T-helper 1 cell treated with Interleukin-12 subunit alpha and Interleukin-12 subunit beta and Interleukin-4 antibody, amounts not matched to agents 30 ng/mL and 1 ng/mL, for 36 hours (primary cell): ENCODE results near the gene GLTP. TPM values are rescaled to one million over a fixed set of nuclear protein-coding genes. Genes with fewer than 3 reads are reported as not detected.

ENCODE experiments used
- intact Hi-C: fragments of 100-400 bp; cut with micrococcal nuclease; formaldehyde crosslinking; loops from one replicate; pipeline ENCODE4 v1.15.1; 2024
- total RNA-seq: library from RNA; stranded (reverse); gene quantifications from 2 replicates; pipeline ENCODE4 v1.2.3, GENCODE V29; 2022

The GLTP gene
- total RNA-seq, 1 donor from 2014 or later, result 23.7 TPM

- intact Hi-C loops, result no loop called here
These were observed 77.5 kb downstream of the GLTP start for GRCh38 chr12:109802828-109803227.

Other genes with a start within 250 kb of the GLTP start
- 0.51 and 0.80 TPM in 2 replicates for gene FAM222A, start 166.7 kb downstream of the GLTP start, total RNA-seq
- not detected in 2 replicates for gene TRPV4, start 47.1 kb downstream of the GLTP start, total RNA-seq
- 35.1 and 35.2 TPM in 2 replicates for gene TCHP, start 19.7 kb upstream of the GLTP start, total RNA-seq
- 139 TPM in 2 replicates for gene GIT2, start 115.8 kb upstream of the GLTP start, total RNA-seq
- 78.8 and 82.1 TPM in 2 replicates for gene ANKRD13A, start 118.9 kb upstream of the GLTP start, total RNA-seq
- gene C12orf76, start 168.0 kb upstream of the GLTP start, total RNA-seq, result 24.4 and 25.1 TPM in 2 replicates
- 1.2 and 1.3 TPM in 2 replicates for gene IFT81, start 243.8 kb upstream of the GLTP start, total RNA-seq